ENCODE measurements around the gene TGFBRAP1. TPM values are rescaled to one million over a fixed set of nuclear protein-coding genes. Genes with fewer than 3 reads are reported as not detected.

The TGFBRAP1 gene
- total and polyA plus RNA-seq, 9 donors = 7.2 to 19.1 (median 16.4) TPM

GRCh38 chr2:105231232-105231619 is 98.3 kb downstream of the TGFBRAP1 start:
- no peaks in the 10 kb centered on the region for H3K27me3 ChIP-seq
- H3K36me3 ChIP-seq = no peaks in the 10 kb centered on the region
- no peak for TF ChIP-seq EP300 (IDR thresholded peaks at IDR 0.05)
- TF ChIP-seq CTCF (IDR thresholded peaks at IDR 0.05) = no peak
- TF ChIP-seq POLR2A (IDR thresholded peaks at IDR 0.05) = no peak
- H3K9me3 ChIP-seq = no peaks in the 10 kb centered on the region
- WGBS, 3 donors = 18 to 30% (median 24%) methylated on average over 3 of the region's 3 CpGs
- no peaks in the 10 kb centered on the region for H3K4me1 ChIP-seq (ENCODE audit: insufficient read depth)
- no peak for DNase-seq
- intact Hi-C loops (cut with DNase I) = loop anchor here in 2 of 4 donors (10.0 kb wide), 1 partner anchor 116 kb away; no protein-coding TSS in a partner anchor
- H3K4me3 ChIP-seq = no peak overlapping the region
- no peak overlapping the region for H3K27ac ChIP-seq

- TF ChIP-seq POLR2A (IDR thresholded peaks at IDR 0.05) (no peak), EP300 (IDR thresholded peaks at IDR 0.05) (no peak), CTCF (IDR thresholded peaks at IDR 0.05) (no peak)
- 37 to 67% (median 40%) methylated on average over 9 of the region's 9 CpGs for WGBS, 3 donors
- Histone ChIP-seq H3K9me3 (no peaks in the 10 kb centered on the region), H3K4me1 (ENCODE audit: insufficient read depth) (no peaks in the 10 kb centered on the region), H3K27me3 (no peaks in the 10 kb centered on the region), H3K27ac (no peak overlapping the region), H3K4me3 (no peak overlapping the region), H3K36me3 (no peaks in the 10 kb centered on the region)
- DNase-seq = no peak
- intact Hi-C loops (cut with DNase I) = no loop called here
Observed at GRCh38 chr2:105224444-105224843, 105.1 kb downstream of the TGFBRAP1 start.

GRCh38 chr2:105220604-105221003 is 108.9 kb downstream of the TGFBRAP1 start:
- Histone ChIP-seq H3K4me1 (ENCODE audit: insufficient read depth) (no peaks in the 10 kb centered on the region), H3K36me3 (no peaks in the 10 kb centered on the region), H3K4me3 (no peak overlapping the region), H3K27ac (no peak overlapping the region), H3K9me3 (no peaks in the 10 kb centered on the region), H3K27me3 (no peaks in the 10 kb centered on the region)
- intact Hi-C loops (cut with DNase I) = no loop called here
- WGBS, 3 donors = 31 to 41% (median 34%) methylated on average over 3 of the region's 3 CpGs
- DNase-seq = no peak
- no peak for TF ChIP-seq CTCF (IDR thresholded peaks at IDR 0.05)
- TF ChIP-seq POLR2A (IDR thresholded peaks at IDR 0.05) = no peak
- TF ChIP-seq EP300 (IDR thresholded peaks at IDR 0.05) = no peak

GRCh38 chr2:105215586-105216192 is 113.8 kb downstream of the TGFBRAP1 start:
- intact Hi-C loops (cut with DNase I) = no loop called here
- WGBS, 3 donors = 59 to 67% (median 64%) methylated on average over 5 of the region's 5 CpGs

More at GRCh38 chr2:105215586-105216192, 113.8 kb downstream of the TGFBRAP1 start:
- no peak for DNase-seq
- Histone ChIP-seq H3K9me3 (no peaks in the 10 kb centered on the region), H3K27ac (no peak overlapping the region), H3K4me1 (ENCODE audit: insufficient read depth) (no peaks in the 10 kb centered on the region), H3K4me3 (no peak overlapping the region), H3K27me3 (no peaks in the 10 kb centered on the region), H3K36me3 (no peaks in the 10 kb centered on the region)
- TF ChIP-seq EP300 (IDR thresholded peaks at IDR 0.05) (no peak), CTCF (IDR thresholded peaks at IDR 0.05) (no peak), POLR2A (IDR thresholded peaks at IDR 0.05) (no peak)

Other genes with a start within 250 kb of the TGFBRAP1 start
- not detected for gene GPR45, start 88.0 kb downstream of the TGFBRAP1 start, total RNA-seq
- gene GPR45, start 88.0 kb downstream of the TGFBRAP1 start, polyA plus RNA-seq = not detected
- 10 to 100 TPM; 12.9 to 32.5 (median 20.3) TPM for gene C2orf49, start 7.8 kb upstream of the TGFBRAP1 start, total RNA-seq
- 10 to 100 TPM; 12.6 to 27.2 TPM for gene C2orf49, start 7.8 kb upstream of the TGFBRAP1 start, polyA plus RNA-seq
- gene FHL2, start 69.3 kb upstream of the TGFBRAP1 start, total RNA-seq = 1,000 to 10,000 TPM in 1 of 7 donors, 100 to 1,000 TPM in 6; 300 to 1,049 (median 495) TPM
- gene FHL2, start 69.3 kb upstream of the TGFBRAP1 start, polyA plus RNA-seq = 100 to 1,000 TPM; 320 to 628 TPM